Measurements from ENCODE around the gene SERPINH1. TPM values are rescaled to one million over a fixed set of nuclear protein-coding genes. Genes with fewer than 3 reads are reported as not detected.

The SERPINH1 gene
- total and polyA plus RNA-seq, 2 of the 13 experiments (the other 11 are each of a cell fraction or from before 2014, with no cell fraction given), result 83.6 to 83.8 TPM

DNA sequence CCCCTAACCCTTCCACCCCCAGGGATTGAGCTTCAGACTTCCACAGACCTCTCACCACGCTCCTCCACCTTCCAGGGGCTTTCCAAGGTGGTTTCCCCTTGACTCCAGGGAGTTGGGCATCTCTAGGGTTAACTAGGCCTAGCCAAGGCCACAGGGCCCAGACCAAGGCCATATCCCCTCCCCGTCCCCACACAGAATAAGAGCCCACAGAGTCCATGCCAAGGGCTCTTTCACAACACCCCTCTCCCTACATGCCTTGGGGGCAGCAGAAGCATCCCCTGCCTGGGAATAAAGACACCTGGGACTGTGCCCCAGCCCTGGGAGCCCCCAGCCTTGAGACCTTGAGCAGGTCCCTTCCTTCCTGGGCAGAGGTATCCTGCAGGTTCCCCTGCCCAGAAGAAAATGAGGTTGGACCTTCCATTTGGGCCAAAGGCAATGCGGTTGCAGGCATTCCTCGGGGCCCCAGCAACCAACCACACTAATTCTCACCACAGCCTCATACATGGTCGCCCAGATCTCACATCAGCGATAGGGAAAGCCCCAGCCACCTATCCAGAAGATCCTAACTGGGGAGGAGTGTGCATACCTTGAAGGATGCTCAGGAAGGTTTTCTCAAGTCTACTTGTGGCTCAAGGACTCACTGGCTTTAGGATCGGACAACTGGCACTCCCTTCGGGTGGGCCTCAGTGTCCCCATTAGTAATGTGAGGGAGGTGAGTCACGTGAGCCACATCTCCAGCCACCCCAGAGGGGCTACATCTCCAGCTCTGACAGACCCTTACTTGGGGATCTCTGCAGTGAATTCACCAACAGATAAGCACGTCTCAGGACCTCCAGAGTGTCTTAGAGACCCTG is 38.0 kb upstream of the SERPINH1 start (continued):
- TF ChIP-seq ZNF652 (CRISPR knock-in tag; IDR thresholded peaks at IDR 0.05; ENCODE audit: borderline replicate concordance, low read depth) (peak; percentile 99), TSC22D2 (CRISPR knock-in tag; IDR thresholded peaks at IDR 0.05; ENCODE audit: borderline replicate concordance) (0 out of 2 replicates have a peak, but pooled peaks have one; percentile 44), HOXA3 (CRISPR knock-in tag; IDR thresholded peaks at IDR 0.05) (peak; percentile 67; the same call in 1 of the 2 replicates), ZNF644 (CRISPR knock-in tag; IDR thresholded peaks at IDR 0.05; ENCODE audit: low read depth) (peak; percentile 77; the same call in 1 of the 2 replicates), KLF6 (CRISPR knock-in tag; IDR thresholded peaks at IDR 0.05) (peak; percentile 62; the same call in 1 of the 2 replicates), ZNF44 (CRISPR knock-in tag; IDR thresholded peaks at IDR 0.05) (no peak), ZFAT (CRISPR knock-in tag; conservative IDR thresholded peaks at IDR 0.05) (no peak), ZNF788 (CRISPR knock-in tag; IDR thresholded peaks at IDR 0.05; ENCODE audit: borderline replicate concordance) (peak; percentile 94; the same call in 1 of the 2 replicates), SOX5 (CRISPR knock-in tag; IDR thresholded peaks at IDR 0.05; ENCODE audit: borderline replicate concordance) (peak; percentile 80; the same call in 1 of the 2 replicates), NRL (CRISPR knock-in tag; IDR thresholded peaks at IDR 0.05; ENCODE audit: borderline replicate concordance) (0 out of 2 replicates have a peak, but pooled peaks have one; percentile 66), JARID2 (CRISPR knock-in tag; IDR thresholded peaks at IDR 0.05; ENCODE audit: insufficient replicate concordance) (no peak), KAT7 (CRISPR knock-in tag; IDR thresholded peaks at IDR 0.05; ENCODE audit: borderline replicate concordance) (0 out of 2 replicates have a peak, but pooled peaks have one; percentile 49), ZNF3 (CRISPR knock-in tag; IDR thresholded peaks at IDR 0.05) (no peak), ZSCAN31 (CRISPR knock-in tag; IDR thresholded peaks at IDR 0.05; ENCODE audit: low read depth) (peak; percentile 52; the same call in 1 of the 2 replicates), ZNF598 (CRISPR knock-in tag; IDR thresholded peaks at IDR 0.05; ENCODE audit: borderline replicate concordance) (no peak)
- TF ChIP-seq, protein P1, sequence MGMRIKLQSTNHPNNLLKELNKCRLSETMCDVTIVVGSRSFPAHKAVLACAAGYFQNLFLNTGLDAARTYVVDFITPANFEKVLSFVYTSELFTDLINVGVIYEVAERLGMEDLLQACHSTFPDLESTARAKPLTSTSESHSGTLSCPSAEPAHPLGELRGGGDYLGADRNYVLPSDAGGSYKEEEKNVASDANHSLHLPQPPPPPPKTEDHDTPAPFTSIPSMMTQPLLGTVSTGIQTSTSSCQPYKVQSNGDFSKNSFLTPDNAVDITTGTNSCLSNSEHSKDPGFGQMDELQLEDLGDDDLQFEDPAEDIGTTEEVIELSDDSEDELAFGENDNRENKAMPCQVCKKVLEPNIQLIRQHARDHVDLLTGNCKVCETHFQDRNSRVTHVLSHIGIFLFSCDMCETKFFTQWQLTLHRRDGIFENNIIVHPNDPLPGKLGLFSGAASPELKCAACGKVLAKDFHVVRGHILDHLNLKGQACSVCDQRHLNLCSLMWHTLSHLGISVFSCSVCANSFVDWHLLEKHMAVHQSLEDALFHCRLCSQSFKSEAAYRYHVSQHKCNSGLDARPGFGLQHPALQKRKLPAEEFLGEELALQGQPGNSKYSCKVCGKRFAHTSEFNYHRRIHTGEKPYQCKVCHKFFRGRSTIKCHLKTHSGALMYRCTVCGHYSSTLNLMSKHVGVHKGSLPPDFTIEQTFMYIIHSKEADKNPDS (CRISPR knock-in tag; IDR thresholded peaks at IDR 0.05), result 0 out of 2 replicates have a peak, but pooled peaks have one; percentile 68
- TF ChIP-seq, protein P2, sequence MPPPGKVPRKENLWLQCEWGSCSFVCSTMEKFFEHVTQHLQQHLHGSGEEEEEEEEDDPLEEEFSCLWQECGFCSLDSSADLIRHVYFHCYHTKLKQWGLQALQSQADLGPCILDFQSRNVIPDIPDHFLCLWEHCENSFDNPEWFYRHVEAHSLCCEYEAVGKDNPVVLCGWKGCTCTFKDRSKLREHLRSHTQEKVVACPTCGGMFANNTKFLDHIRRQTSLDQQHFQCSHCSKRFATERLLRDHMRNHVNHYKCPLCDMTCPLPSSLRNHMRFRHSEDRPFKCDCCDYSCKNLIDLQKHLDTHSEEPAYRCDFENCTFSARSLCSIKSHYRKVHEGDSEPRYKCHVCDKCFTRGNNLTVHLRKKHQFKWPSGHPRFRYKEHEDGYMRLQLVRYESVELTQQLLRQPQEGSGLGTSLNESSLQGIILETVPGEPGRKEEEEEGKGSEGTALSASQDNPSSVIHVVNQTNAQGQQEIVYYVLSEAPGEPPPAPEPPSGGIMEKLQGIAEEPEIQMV (CRISPR knock-in tag; IDR thresholded peaks at IDR 0.05; ENCODE audit: low read depth), result no peak
- TF ChIP-seq, protein P3, sequence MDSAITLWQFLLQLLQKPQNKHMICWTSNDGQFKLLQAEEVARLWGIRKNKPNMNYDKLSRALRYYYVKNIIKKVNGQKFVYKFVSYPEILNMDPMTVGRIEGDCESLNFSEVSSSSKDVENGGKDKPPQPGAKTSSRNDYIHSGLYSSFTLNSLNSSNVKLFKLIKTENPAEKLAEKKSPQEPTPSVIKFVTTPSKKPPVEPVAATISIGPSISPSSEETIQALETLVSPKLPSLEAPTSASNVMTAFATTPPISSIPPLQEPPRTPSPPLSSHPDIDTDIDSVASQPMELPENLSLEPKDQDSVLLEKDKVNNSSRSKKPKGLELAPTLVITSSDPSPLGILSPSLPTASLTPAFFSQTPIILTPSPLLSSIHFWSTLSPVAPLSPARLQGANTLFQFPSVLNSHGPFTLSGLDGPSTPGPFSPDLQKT (CRISPR knock-in tag; IDR thresholded peaks at IDR 0.05; ENCODE audit: borderline replicate concordance), result no peak
- TF ChIP-seq, protein P4, sequence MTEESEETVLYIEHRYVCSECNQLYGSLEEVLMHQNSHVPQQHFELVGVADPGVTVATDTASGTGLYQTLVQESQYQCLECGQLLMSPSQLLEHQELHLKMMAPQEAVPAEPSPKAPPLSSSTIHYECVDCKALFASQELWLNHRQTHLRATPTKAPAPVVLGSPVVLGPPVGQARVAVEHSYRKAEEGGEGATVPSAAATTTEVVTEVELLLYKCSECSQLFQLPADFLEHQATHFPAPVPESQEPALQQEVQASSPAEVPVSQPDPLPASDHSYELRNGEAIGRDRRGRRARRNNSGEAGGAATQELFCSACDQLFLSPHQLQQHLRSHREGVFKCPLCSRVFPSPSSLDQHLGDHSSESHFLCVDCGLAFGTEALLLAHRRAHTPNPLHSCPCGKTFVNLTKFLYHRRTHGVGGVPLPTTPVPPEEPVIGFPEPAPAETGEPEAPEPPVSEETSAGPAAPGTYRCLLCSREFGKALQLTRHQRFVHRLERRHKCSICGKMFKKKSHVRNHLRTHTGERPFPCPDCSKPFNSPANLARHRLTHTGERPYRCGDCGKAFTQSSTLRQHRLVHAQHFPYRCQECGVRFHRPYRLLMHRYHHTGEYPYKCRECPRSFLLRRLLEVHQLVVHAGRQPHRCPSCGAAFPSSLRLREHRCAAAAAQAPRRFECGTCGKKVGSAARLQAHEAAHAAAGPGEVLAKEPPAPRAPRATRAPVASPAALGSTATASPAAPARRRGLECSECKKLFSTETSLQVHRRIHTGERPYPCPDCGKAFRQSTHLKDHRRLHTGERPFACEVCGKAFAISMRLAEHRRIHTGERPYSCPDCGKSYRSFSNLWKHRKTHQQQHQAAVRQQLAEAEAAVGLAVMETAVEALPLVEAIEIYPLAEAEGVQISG (CRISPR knock-in tag; IDR thresholded peaks at IDR 0.05), result peak; percentile 58
- TF ChIP-seq, protein P5, sequence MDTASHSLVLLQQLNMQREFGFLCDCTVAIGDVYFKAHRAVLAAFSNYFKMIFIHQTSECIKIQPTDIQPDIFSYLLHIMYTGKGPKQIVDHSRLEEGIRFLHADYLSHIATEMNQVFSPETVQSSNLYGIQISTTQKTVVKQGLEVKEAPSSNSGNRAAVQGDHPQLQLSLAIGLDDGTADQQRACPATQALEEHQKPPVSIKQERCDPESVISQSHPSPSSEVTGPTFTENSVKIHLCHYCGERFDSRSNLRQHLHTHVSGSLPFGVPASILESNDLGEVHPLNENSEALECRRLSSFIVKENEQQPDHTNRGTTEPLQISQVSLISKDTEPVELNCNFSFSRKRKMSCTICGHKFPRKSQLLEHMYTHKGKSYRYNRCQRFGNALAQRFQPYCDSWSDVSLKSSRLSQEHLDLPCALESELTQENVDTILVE (CRISPR knock-in tag; IDR thresholded peaks at IDR 0.05), result peak; percentile 43; the same call in 1 of the 2 replicates

Data from HepG2 (cell line).